ENCODE results near the gene FHL2. TPM values are rescaled to one million over a fixed set of nuclear protein-coding genes. Genes with fewer than 3 reads are reported as not detected.

FHL2 gene
- total and polyA plus RNA-seq, 8 donors, result 1.4 to 9.1 (median 3.9) TPM

- no peak overlapping the region for H3K4me3 ChIP-seq
- H3K9me3 ChIP-seq, result no peaks in the 10 kb centered on the region
- H3K4me1 ChIP-seq, result no peaks in the 10 kb centered on the region
- H3K27me3 ChIP-seq, result peaks cover 0 to 3% (median 0%) of the 10 kb centered on the region in 4 donors
- TF ChIP-seq CTCF (IDR thresholded peaks at IDR 0.05), result no peak
- no peak for FAIRE-seq
- intact Hi-C loops (cut with DNase I), result no loop called here
- H3K36me3 ChIP-seq, result no peaks in the 10 kb centered on the region
- 66% methylated on average over 10 of the region's 10 CpGs for WGBS, 2 donors
- DNase-seq, result no peak
- ATAC-seq, result no peak
- no peak overlapping the region for H3K27ac ChIP-seq
Measured at GRCh38 chr2:105443617-105444598, 45.1 kb upstream of the FHL2 start.

- ATAC-seq, result no peak
- 90 to 94% methylated on average over 5 of the region's 5 CpGs for WGBS, 2 donors
- TF ChIP-seq CTCF (IDR thresholded peaks at IDR 0.05), result no peak
- Histone ChIP-seq H3K4me3 (no peak overlapping the region), H3K4me1 (peaks cover 0 to 3% (median 0%) of the 10 kb centered on the region in 3 donors), H3K27ac (no peak overlapping the region), H3K36me3 (no peaks in the 10 kb centered on the region), H3K27me3 (no peaks in the 10 kb centered on the region), H3K9me3 (no peaks in the 10 kb centered on the region)
- FAIRE-seq, result no peak
- intact Hi-C loops (cut with DNase I), result no loop called here
- no peak for DNase-seq
Measured at GRCh38 chr2:105442721-105443120, 43.9 kb upstream of the FHL2 start.

GRCh38 chr2:105442056-105442455, 43.2 kb upstream of the FHL2 start:
- ATAC-seq, result no peak
- Histone ChIP-seq H3K4me3 (no peak overlapping the region), H3K4me1 (peaks cover 0 to 3% (median 0%) of the 10 kb centered on the region in 3 donors), H3K9me3 (no peaks in the 10 kb centered on the region), H3K27me3 (no peaks in the 10 kb centered on the region), H3K36me3 (no peaks in the 10 kb centered on the region), H3K27ac (no peak overlapping the region)
- TF ChIP-seq CTCF (IDR thresholded peaks at IDR 0.05), result no peak
- intact Hi-C loops (cut with DNase I), result no loop called here
- WGBS, 2 donors, result 88 to 92% methylated on average over 2 of the region's 2 CpGs
- DNase-seq, result no peak
- no peak for FAIRE-seq

- DNase-seq, result no peak
- H3K27me3 ChIP-seq, result no peaks in the 10 kb centered on the region
- TF ChIP-seq CTCF (IDR thresholded peaks at IDR 0.05), result no peak
- H3K4me1 ChIP-seq, result peaks cover 0 to 3% (median 0%) of the 10 kb centered on the region in 3 donors
- intact Hi-C loops (cut with DNase I), result no loop called here
- WGBS, 2 donors, result 71 to 79% methylated on average over 5 of the region's 5 CpGs
- no peak overlapping the region for H3K4me3 ChIP-seq
- no peak for FAIRE-seq
- no peak overlapping the region for H3K27ac ChIP-seq
- H3K36me3 ChIP-seq, result no peaks in the 10 kb centered on the region
- ATAC-seq, result no peak
- no peaks in the 10 kb centered on the region for H3K9me3 ChIP-seq
Measured at GRCh38 chr2:105439141-105439540, 40.3 kb upstream of the FHL2 start.
